A549 (cell line): ENCODE data around the gene CLASP1. TPM values are rescaled to one million over a fixed set of nuclear protein-coding genes. Genes with fewer than 3 reads are reported as not detected.
A peak's percentile ranks its signal among the peaks of the same experiment; 100 is the strongest.

Source experiments
- ATAC-seq, 2 experiments: fragments of 200-7000 bp in 1 of 2; fragments of >200 bp in 1 of 2; cut with Nextera tagmentation in 1 of 2; cut with Tn5 transposase in 1 of 2; 3 replicates each; pipeline versions ENCODE4 v1.8.0 to v1.9.1; 2018 to 2020; ENCODE audit warnings: mild to moderate bottlenecking in 1 of 2, moderate library complexity in 1 of 2
- CTCF ChIA-PET: fragments of 300-600 bp; sonication (Branson Sonifier 250); formaldehyde crosslinking; extraction: SDS; loops from one replicate; lab custom pipeline; 2021; ENCODE audit warnings: antibody characterized with exemption, inconsistent platforms; lab: Yijun Ruan, JAX
- POLR2A ChIA-PET: fragments of 350-600 bp; formaldehyde crosslinking; extraction: SDS; loops from one replicate; lab custom pipeline; 2021; ENCODE audit warnings: antibody characterized with exemption, inconsistent platforms; lab: Yijun Ruan, JAX
- DNase-seq, 2 experiments: peaks; one replicate each; pipeline versions ENCODE4 v3.0.0 to v3.0.0-alpha.2; 2011 to 2016; ENCODE audit warnings: low read depth in 1 of 2, low spot score in 1 of 2
- FAIRE-seq: peaks from 2 replicates; lab custom pipeline; 2011; peaks lifted over from hg19 to GRCh38; lab: Jason Lieb, UNC
- H3K27ac ChIP-seq, 2 experiments: fragments of >200 bp; sonication (Bioruptor Twin); formaldehyde crosslinking; 3 replicates each; pipeline ENCODE4 v1.5.1; 2016 to 2017
- H3K4me1 ChIP-seq: fragments of >200 bp; sonication (Bioruptor Twin); formaldehyde crosslinking; 3 replicates; pipeline ENCODE4 v1.6.1; 2016
- H3K4me2 ChIP-seq: fragments of >200 bp; sonication (Bioruptor Twin); formaldehyde crosslinking; 3 replicates; pipeline ENCODE4 v1.6.1; 2016
- H3K4me3 ChIP-seq: fragments of >200 bp; sonication (Bioruptor Twin); formaldehyde crosslinking; 3 replicates; pipeline ENCODE4 v1.5.1; 2016
- H3K9me3 ChIP-seq: fragments of >200 bp; sonication (Bioruptor Twin); formaldehyde crosslinking; 3 replicates; pipeline ENCODE4 v1.6.1; 2016
- ATOH8 ChIP-seq: fragments of 250-450 bp; sonication (Bioruptor Pico); IDR thresholded peaks from 2 replicates; pipeline ENCODE4 v1.5.0; 2020; ENCODE audit warnings: low read depth, mild to moderate bottlenecking, moderate library complexity
- BHLHE40 ChIP-seq: IDR thresholded peaks from 2 replicates; pipeline ENCODE4 v1.6.1; 2012; ENCODE audit warnings: low read depth, low read length, inconsistent platforms
- CEBPB ChIP-seq, 2 experiments: fragments of >200 bp in 1 of 2; sonication (Bioruptor Twin) in 1 of 2; formaldehyde crosslinking in 1 of 2; IDR thresholded peaks; 2 replicates each; pipeline ENCODE4 v1.6.1; 2012 to 2016
- CHD2 ChIP-seq: fragments of 150-350 bp; IDR thresholded peaks from 2 replicates; pipeline ENCODE4 v1.6.1; 2014; ENCODE audit warnings: low read length; ENCODE audit not compliant: partially characterized antibody
- FOSL2 ChIP-seq, 2 experiments: fragments of 450-650 bp in 1 of 2; fragments of >200 bp in 1 of 2; sonication (Bioruptor Twin) in 1 of 2; formaldehyde crosslinking; IDR thresholded peaks; 2 replicates each; pipeline versions ENCODE4 v1.5.0 to v1.6.1; 2016 to 2020; ENCODE audit warnings: mild to moderate bottlenecking in 1 of 2, moderate library complexity in 1 of 2
- HOXB13 ChIP-seq: fragments of 250-450 bp; sonication (Bioruptor Pico); IDR thresholded peaks from 2 replicates; pipeline ENCODE4 v1.5.0; 2020; ENCODE audit warnings: low read depth, mild to moderate bottlenecking, moderate library complexity
- KDM5A ChIP-seq: fragments of 200-600 bp; sonication (generic); IDR thresholded peaks from 2 replicates; pipeline ENCODE4 v1.6.1; 2016; ENCODE audit warnings: antibody characterized with exemption, mild to moderate bottlenecking
- MAFK ChIP-seq: fragments of 450-650 bp; IDR thresholded peaks from 2 replicates; pipeline ENCODE4 v1.6.1; 2014; ENCODE audit not compliant: partially characterized antibody
- MAZ ChIP-seq: fragments of 150-350 bp; IDR thresholded peaks from 2 replicates; pipeline ENCODE4 v1.6.1; 2014; ENCODE audit warnings: antibody characterized with exemption, low read depth, low read length, borderline replicate concordance
- MYC ChIP-seq: IDR thresholded peaks from 2 replicates; pipeline ENCODE4 v1.6.1; 2012; ENCODE audit warnings: mild to moderate bottlenecking, inconsistent platforms, low read length, improper control_type of control experiment, borderline replicate concordance
- NPAS2 ChIP-seq: fragments of 250-450 bp; sonication (Bioruptor Pico); IDR thresholded peaks from 2 replicates; pipeline ENCODE4 v1.8.0; 2022; ENCODE audit warnings: mild to moderate bottlenecking, moderate library complexity, borderline replicate concordance
- POLR2A ChIP-seq: IDR thresholded peaks from 2 replicates; pipeline ENCODE4 v1.6.1; 2012; ENCODE audit warnings: mild to moderate bottlenecking, low read length
- RCOR1 ChIP-seq: fragments of 150-350 bp; IDR thresholded peaks from 2 replicates; pipeline ENCODE4 v1.6.1; 2014; ENCODE audit warnings: antibody characterized with exemption, low read length, low read depth
- RFX5 ChIP-seq: fragments of 450-650 bp; IDR thresholded peaks from 2 replicates; pipeline ENCODE4 v1.7.1; 2014; ENCODE audit warnings: antibody characterized with exemption, mild to moderate bottlenecking, moderate library complexity
- RNF2 ChIP-seq: fragments of 200-600 bp; sonication (generic); IDR thresholded peaks from 2 replicates; pipeline ENCODE4 v1.6.1; 2016; ENCODE audit warnings: low read depth, mild to moderate bottlenecking, antibody characterized with exemption, moderate library complexity, borderline replicate concordance
- SREBF2 ChIP-seq: fragments of 450-650 bp; IDR thresholded peaks from 2 replicates; pipeline ENCODE4 v1.6.1; 2014; ENCODE audit warnings: mild to moderate bottlenecking, moderate library complexity
- TFCP2L1 ChIP-seq: fragments of 250-450 bp; sonication (Bioruptor Pico); IDR thresholded peaks from 2 replicates; pipeline ENCODE4 v1.5.0; 2021; ENCODE audit warnings: mild to moderate bottlenecking
- ZFP36 ChIP-seq: fragments of 450-650 bp; IDR thresholded peaks from 2 replicates; pipeline ENCODE4 v1.6.1; 2014; ENCODE audit warnings: borderline replicate concordance; ENCODE audit not compliant: partially characterized antibody
- ZSCAN20 ChIP-seq: fragments of 250-450 bp; sonication (Bioruptor Pico); IDR thresholded peaks from 2 replicates; pipeline ENCODE4 v1.8.0; 2022; ENCODE audit warnings: mild to moderate bottlenecking, moderate library complexity
- WGBS: methylation state at CpG from one replicate; pipeline ENCODE4 v1.1.6; 2017; ENCODE audit errors: missing lambda C conversion rate; 5-methylcytosine and 5-hydroxymethylcytosine counted together
- polyA plus RNA-seq, 4 experiments: library from polyadenylated mRNA; depleted of rRNA in 3 of 4; stranded (reverse); fragments of >200 nt; fragmentation: RNase III in 1 of 4; extraction: RNeasy Plus Mini Kit Qiagen cat#74134 plus additional on column Dnase treatment in 1 of 4; gene quantifications; 2 replicates in 3 of 4; 3 replicates in 1 of 4; pipeline ENCODE4 v1.2.3, GENCODE V29; 2011 to 2017
- TF ChIP-seq, protein P1 (sequence below): IDR thresholded peaks from 2 replicates; pipeline ENCODE4 v1.6.1; 2012; ENCODE audit warnings: low read depth, borderline replicate concordance
- TF ChIP-seq, protein P2 (sequence below): fragments of >200 bp; sonication (Bioruptor Twin); formaldehyde crosslinking; IDR thresholded peaks from 3 replicates; pipeline ENCODE4 v1.5.1; 2016

Gene CLASP1
- polyA plus RNA-seq, 2 of the 4 experiments (the other 2 are of a cell fraction): 11.7 to 15.8 TPM

DNA sequence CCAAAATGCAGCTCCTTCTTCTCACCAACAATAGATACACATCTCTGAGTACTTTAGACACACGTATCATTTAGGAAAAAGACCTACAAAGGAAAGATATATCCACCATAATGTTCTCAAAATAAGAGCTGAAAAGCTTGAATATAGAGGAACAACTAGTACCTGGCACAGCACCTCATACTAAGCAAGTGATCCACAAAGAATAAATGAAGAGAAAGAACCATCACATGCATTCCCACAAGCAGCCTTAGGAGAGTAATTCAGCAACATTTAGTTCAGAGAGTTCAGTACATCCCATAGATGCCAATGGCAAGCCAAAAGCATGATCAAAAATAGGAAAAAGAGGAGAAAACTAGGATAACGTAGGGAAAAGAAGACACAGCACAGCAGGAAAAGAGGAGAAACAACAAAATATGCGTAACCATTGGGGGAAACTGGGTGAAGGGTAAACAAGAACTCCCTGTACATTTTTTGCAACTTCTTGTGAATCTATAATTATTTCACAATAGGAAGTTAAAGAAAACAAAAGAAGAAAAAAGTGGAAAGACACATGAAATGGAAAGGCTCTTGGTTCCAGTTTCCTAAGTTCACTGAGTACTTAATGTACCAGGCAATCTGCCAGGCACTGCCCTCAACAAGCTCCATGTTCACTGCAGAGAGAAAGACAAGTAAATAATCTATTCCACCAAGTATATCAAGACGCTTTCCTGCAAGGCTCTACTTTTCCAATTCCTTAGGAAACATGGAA lies 22.3 kb downstream of the CLASP1 start (continued):
- TF ChIP-seq POLR2A (no peak), RFX5 (no peak)
- TF ChIP-seq, all 56 proteins: peak for 0

- Histone ChIP-seq H3K4me2 (no peak overlapping the region), H3K27ac (peak overlapping the region in 1 of 2 experiments; percentile 39; a peak in 1 of 6 replicates), H3K4me3 (no peak overlapping the region), H3K4me1 (peaks cover 6% of the 10 kb centered on the region; the same call in 1 of the 3 replicates), H3K9me3 (no peaks in the 10 kb centered on the region)
- ChIA-PET POLR2A (no interaction called here), CTCF (interaction anchor here (0.5 kb wide), 1 partner anchor 94 kb away, joined by 4 read pairs; no protein-coding TSS in a partner anchor)
- no peak for DNase-seq
- TF ChIP-seq RCOR1 (no peak), BHLHE40 (no peak), NPAS2 (CRISPR knock-in tag) (no peak)
- WGBS: 93% methylated on average over 3 of the region's 3 CpGs
- no peak for FAIRE-seq
- ATAC-seq: no peak
Observed at GRCh38 chr2:121625953-121626352, 23.3 kb downstream of the CLASP1 start.

DNA sequence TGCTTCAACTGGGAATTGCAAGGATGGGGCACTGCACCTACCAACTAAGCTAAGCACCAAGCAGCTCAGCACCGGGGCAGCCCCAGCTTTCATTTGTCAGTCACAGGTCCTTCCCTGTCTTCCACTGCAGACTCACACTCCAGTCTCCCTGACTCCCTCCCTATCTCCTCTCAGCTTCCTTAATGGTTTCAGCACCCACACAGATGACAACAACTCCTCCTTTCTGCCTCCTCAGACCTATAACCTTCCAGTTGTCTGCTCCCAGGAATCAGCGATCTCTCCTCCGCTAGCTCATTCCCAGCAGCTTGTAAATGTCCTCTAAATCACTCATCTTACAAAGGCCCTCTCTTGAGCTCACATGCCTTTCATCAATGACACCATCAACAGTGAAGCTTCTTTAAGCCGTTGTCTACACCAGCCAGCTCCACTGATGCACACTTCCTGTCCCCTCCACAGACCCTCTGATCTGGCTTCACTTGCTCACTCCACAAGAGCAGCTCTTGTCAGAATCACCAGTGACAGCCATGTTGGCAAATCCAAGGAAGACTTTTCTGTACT lies 32.1 kb downstream of the CLASP1 start:
- ChIA-PET POLR2A (no interaction called here), CTCF (interaction anchor here (0.9 to 1.4 kb wide), 3 partner anchors 9 to 21 kb away, joined by 3 to 5 read pairs (median 4); no protein-coding TSS in a partner anchor)
- no peaks in the 10 kb centered on the region for H3K9me3 ChIP-seq
- H3K27ac ChIP-seq: no peak overlapping the region
- H3K4me1 ChIP-seq: no peaks in the 10 kb centered on the region
- H3K4me2 ChIP-seq: no peak overlapping the region
- no peak for TF ChIP-seq HOXB13 (CRISPR knock-in tag)
- TF ChIP-seq ZFP36: no peak
- TF ChIP-seq MAFK: no peak
- no peak for TF ChIP-seq CEBPB (IDR thresholded peaks at IDR 0.05)
- TF ChIP-seq ATOH8 (CRISPR knock-in tag): no peak
- no peak for TF ChIP-seq KDM5A
- no peak for TF ChIP-seq SREBF2
- TF ChIP-seq, protein P1, sequence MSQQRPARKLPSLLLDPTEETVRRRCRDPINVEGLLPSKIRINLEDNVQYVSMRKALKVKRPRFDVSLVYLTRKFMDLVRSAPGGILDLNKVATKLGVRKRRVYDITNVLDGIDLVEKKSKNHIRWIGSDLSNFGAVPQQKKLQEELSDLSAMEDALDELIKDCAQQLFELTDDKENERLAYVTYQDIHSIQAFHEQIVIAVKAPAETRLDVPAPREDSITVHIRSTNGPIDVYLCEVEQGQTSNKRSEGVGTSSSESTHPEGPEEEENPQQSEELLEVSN: no peak
- TF ChIP-seq, protein P2, sequence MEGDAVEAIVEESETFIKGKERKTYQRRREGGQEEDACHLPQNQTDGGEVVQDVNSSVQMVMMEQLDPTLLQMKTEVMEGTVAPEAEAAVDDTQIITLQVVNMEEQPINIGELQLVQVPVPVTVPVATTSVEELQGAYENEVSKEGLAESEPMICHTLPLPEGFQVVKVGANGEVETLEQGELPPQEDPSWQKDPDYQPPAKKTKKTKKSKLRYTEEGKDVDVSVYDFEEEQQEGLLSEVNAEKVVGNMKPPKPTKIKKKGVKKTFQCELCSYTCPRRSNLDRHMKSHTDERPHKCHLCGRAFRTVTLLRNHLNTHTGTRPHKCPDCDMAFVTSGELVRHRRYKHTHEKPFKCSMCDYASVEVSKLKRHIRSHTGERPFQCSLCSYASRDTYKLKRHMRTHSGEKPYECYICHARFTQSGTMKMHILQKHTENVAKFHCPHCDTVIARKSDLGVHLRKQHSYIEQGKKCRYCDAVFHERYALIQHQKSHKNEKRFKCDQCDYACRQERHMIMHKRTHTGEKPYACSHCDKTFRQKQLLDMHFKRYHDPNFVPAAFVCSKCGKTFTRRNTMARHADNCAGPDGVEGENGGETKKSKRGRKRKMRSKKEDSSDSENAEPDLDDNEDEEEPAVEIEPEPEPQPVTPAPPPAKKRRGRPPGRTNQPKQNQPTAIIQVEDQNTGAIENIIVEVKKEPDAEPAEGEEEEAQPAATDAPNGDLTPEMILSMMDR: no peak
- TF ChIP-seq TFCP2L1: no peak
- TF ChIP-seq CHD2: no peak
- TF ChIP-seq ZSCAN20 (CRISPR knock-in tag): no peak
- TF ChIP-seq MAZ: no peak
- no peak for TF ChIP-seq MYC
- TF ChIP-seq RNF2: no peak
- TF ChIP-seq FOSL2 (IDR thresholded peaks at IDR 0.05): no peak
- TF ChIP-seq FOSL2 (CRISPR knock-in tag; IDR thresholded peaks at IDR 0.05): no peak
- FAIRE-seq: no peak
- WGBS: 61% methylated on average over 4 of the region's 4 CpGs
- no peak overlapping the region for H3K4me3 ChIP-seq
- ATAC-seq: peak in 1 of 2 experiments; percentile 55; a peak in 3 of 6 replicates
- no peak for DNase-seq
